ENCODE measurements around the gene FXYD6.
A peak's percentile ranks its signal among the peaks of the same experiment; 100 is the strongest.

The FXYD6 gene

GRCh38 chr11:117859061-117859460, 17.4 kb downstream of the FXYD6 start:
- no peak for DNase-seq (ENCODE audit: low read depth)
- TF ChIP-seq CTCF (conservative IDR thresholded peaks at IDR 0.05; ENCODE audit: low read depth, low read length), result no peak
- H3K4me3 ChIP-seq (ENCODE audit: low read depth, low read length), result no peak overlapping the region

- no peak for TF ChIP-seq CTCF (conservative IDR thresholded peaks at IDR 0.05; ENCODE audit: low read depth, low read length)
- no peak overlapping the region for H3K4me3 ChIP-seq (ENCODE audit: low read depth, low read length)
Measured at GRCh38 chr11:117857734-117858414, 18.6 kb downstream of the FXYD6 start.

GRCh38 chr11:117855912-117856651, 20.4 kb downstream of the FXYD6 start:
- DNase-seq (ENCODE audit: low read depth), result no peak
- no peak for TF ChIP-seq CTCF (conservative IDR thresholded peaks at IDR 0.05; ENCODE audit: low read depth, low read length)
- H3K4me3 ChIP-seq (ENCODE audit: low read depth, low read length), result no peak overlapping the region

More at GRCh38 chr11:117857734-117858414, 18.6 kb downstream of the FXYD6 start:
- DNase-seq (ENCODE audit: low read depth), result no peak

GRCh38 chr11:117855186-117855845, 21.1 kb downstream of the FXYD6 start:
- TF ChIP-seq CTCF (conservative IDR thresholded peaks at IDR 0.05; ENCODE audit: low read depth, low read length), result no peak
- no peak for DNase-seq (ENCODE audit: low read depth)
- H3K4me3 ChIP-seq (ENCODE audit: low read depth, low read length), result no peak overlapping the region

- DNase-seq (ENCODE audit: low read depth), result no peak
- TF ChIP-seq CTCF (conservative IDR thresholded peaks at IDR 0.05; ENCODE audit: low read depth, low read length), result no peak
- H3K4me3 ChIP-seq (ENCODE audit: low read depth, low read length), result no peak overlapping the region
Measured at GRCh38 chr11:117852309-117852708, 24.1 kb downstream of the FXYD6 start.

GRCh38 chr11:117851852-117852251, 24.6 kb downstream of the FXYD6 start:
- peak; percentile 53 for DNase-seq (ENCODE audit: low read depth)
- TF ChIP-seq CTCF (conservative IDR thresholded peaks at IDR 0.05; ENCODE audit: low read depth, low read length), result no peak
- no peak overlapping the region for H3K4me3 ChIP-seq (ENCODE audit: low read depth, low read length)
